NCI-H2196 (cell line): ENCODE data around the gene TIMM44.

Source experiments
- DNase-seq: peaks from one replicate; lab custom pipeline; 2025; ENCODE audit not compliant: unreplicated experiment; lab: John Stamatoyannopoulos, UW

Gene TIMM44, protein sequence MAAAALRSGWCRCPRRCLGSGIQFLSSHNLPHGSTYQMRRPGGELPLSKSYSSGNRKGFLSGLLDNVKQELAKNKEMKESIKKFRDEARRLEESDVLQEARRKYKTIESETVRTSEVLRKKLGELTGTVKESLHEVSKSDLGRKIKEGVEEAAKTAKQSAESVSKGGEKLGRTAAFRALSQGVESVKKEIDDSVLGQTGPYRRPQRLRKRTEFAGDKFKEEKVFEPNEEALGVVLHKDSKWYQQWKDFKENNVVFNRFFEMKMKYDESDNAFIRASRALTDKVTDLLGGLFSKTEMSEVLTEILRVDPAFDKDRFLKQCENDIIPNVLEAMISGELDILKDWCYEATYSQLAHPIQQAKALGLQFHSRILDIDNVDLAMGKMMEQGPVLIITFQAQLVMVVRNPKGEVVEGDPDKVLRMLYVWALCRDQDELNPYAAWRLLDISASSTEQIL

DNA sequence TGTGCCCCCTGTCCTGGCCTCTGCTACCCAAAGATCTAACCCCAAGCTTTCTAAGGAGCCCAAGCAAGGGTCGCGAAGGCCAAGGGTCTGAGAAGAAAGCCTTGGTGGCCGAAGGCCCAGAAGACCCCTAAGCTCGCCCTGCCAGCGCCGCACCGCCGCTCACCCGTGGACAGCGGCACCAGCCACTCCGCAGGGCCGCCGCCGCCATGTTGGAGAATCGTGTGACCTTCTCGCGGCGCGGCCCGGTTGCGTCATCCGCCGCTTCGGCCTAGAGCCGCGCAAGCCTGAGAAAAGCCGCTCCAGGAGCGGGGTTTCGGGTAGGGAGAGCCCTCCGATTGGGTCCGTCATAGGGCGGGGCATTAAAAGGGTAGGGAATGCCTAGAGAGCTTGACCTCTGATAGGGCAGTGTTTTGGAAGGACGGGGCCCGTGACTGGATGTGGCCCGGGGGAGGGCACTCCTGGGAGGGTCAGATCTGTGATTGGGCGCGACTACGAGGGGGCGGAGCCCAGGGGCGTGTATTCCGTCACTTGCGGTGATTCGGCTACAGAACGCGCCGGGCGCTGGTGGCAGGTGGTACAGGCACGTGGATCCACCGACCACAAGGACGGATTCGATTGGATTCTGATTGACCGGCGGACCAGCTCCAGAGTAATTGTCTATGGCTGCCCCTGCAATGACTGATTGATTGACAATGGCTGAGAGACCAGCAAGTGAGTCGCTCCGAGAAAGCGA is at the start of gene TIMM44:
TIMM44 (minus strand) TSS at position 223 of the 733 bp plus-strand sequence; CDS start at position 208, 15 bp downstream.
- peak; percentile 99 for DNase-seq

DNA sequence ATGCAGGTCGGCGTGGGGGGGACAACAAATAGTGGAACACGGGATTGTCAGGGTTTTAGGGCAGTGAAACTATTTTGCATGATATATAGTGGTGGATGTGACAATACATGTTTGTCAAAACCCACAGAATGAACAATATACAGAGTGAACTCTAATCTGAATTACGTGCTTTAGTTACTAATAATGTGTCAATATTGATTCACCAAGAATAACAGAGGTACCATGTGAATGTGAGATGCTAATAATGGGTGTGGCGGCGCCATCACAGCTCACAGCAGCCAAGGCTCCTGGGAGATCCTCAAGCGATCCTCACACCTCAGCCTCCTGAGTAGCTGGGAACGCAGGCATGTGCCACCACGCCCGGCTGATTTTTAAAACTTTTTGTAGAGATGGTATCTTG is 49.1 kb upstream of the TIMM44 start:
- DNase-seq, result no peak

DNA sequence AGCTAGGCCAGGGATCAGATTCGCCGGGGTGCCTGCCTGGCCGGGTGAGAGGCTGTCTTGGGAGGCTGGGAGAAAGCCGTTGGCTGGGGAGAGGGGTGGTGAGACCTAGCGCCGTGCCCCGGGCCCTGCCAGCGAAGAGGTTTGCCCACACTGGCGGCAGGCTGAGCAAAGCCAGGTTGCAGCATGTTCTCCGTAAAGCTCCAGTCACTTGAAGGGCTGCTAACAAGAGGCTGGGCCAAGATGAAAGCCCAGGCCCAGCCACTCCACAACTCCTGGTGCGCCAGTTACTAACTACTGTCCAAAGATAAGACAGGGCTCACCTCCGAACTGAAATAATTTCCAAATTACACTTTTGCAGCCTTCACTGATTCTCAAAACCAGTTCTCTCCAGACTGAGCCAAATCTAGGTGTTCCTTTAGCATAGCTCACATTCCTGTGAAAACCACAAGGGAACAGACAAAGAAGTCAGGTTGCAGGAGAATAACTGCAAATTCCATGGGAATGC is 45.7 kb upstream of the TIMM44 start:
- DNase-seq, result no peak

DNA sequence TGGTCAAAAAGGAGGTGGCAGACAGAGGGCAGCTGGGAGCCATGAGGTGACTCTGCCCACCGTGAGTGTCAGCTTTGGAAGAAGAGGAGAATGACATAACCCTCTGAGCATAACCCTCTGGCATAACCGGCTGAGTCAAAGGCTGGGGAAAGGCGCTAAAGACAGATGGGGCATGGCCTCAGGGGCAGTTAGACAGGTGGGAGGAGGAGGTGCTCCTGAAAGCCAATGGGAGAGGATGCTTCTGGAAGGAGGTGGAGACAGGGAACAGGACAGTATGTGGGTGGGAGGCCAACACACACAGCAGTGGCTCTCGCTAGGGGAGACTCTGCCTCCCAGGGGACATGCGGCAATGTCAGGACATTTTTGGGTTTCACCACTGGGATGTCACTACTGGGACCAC is 44.8 kb upstream of the TIMM44 start:
- no peak for DNase-seq

DNA sequence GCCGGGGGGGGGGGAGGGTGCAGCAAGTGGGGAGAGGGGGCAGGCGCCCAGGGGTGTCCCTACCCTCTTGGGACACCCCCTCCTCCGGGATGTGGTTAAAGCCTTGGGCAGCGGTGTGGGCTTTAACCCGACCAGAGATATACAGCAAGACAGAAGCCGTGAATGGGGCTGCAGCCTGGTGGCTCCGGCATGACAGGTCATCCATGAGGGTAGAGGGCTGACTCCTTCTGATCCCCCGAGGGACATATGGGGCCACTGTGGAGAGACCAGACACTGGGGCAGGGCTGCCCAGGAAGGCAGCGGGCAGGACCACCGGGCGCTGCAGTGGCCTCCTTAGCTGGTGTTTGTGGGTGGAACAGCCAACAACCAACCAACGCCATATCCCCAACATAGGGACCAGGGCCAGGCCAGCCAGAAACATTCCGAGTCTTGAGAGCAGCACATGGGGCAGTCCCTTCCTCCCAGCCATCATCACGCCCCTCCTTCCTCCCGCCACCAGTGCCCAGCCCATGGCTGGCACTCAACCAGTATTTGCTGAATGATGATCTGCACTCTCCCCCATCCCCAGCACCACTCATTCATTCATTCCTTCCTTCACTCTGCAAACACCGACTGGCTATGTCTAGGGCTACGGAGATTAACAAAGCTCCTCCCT is 43.8 kb upstream of the TIMM44 start:
- no peak for DNase-seq

DNA sequence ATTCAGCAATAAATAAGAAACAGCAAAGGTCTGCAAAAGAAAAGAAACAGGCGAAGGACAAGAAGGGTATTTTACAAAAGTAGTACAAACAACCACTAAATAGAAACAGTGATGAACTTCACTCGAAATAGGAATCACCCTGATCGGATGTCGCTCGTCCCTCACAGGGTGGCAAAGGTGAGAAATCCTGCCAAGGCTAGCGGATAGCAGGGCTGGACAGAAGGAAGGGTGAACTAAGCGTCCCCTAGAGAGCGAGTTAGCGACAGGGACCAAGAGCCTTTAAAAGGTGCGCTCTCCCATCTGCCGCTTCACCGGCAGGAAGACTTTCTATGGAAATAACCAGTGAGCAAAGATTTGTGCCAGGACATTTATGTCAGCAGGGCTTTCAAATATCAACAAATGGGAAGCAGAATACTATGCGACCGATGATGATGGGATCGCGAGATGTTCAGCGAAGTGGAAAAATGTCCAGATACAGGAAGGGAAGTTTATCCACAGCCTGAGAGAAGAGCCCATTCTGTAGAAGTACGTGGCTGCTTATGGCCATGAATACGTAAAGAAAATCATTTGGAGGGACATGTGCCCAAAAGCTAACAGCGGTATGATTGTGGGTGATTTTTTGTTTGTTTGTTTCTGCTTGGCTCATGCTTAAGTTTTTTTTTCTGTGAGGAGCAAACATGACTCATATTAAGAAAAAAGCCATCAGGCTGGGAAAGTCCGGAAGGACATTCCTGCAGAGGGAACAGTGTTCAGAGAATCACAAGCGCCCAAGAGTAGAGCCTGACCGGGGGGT is 43.1 kb upstream of the TIMM44 start:
- DNase-seq, result no peak

DNA sequence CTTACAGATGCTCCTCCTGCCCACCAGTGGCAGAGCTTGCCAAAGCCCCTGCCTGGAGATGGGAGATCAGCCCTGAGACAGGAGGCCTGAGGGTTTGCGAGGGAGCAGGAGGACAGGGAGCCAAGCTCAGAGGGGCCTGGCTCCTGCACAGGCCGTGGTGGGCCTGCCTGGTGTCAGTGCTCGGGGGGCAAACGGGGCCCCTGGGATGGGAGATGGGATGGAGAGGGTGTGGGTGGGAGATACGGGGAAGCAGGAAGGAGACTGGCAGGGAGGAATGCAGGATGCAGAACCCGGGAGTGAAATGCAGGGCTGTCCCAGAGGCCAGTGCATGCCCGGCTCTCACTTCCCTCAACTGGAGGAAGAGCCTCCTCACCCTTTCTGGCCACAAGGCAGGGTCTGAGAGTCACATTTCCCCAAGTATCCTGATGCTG is 42.0 kb upstream of the TIMM44 start:
- DNase-seq, result no peak

DNA sequence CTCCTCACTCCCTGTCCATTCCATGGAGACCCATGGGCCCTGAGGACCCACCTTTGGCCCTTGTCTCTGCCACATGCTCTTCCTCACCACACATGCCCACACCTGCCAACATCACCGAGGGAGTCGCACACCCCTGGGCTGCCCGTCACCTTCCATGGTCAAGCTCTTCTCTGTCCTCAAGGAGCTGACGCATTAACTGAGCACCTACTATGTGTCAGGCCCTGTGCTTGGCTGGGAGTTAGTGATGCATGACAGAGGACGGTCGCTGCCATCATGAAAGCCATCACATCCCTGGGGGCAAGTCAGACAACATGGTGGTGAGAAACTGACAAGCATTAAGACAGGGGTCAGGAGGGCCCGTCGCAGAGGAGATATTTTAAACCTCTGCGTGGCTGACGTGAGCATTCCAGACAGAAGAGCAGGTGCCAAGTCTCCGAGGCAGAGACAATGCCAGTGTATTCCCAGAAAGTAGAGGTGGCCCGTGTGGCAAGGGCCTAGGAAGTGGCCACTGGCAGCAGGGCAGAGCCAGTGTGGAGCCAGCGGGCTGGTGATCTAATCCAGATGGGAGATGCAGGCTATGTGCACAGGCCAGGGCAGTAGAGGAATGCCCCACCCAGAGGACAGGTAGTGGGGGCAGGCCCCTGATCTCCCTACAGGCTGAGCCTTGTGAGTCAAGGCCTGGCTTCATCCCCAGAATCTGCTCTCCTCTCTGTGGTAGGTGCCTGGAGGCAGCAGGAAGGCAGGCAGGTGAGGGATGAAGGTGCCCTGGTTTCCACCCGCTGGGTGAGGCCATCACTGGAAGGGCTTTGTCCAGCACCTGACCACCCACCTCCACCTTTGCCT is 40.8 kb upstream of the TIMM44 start:
- DNase-seq, result no peak

DNA sequence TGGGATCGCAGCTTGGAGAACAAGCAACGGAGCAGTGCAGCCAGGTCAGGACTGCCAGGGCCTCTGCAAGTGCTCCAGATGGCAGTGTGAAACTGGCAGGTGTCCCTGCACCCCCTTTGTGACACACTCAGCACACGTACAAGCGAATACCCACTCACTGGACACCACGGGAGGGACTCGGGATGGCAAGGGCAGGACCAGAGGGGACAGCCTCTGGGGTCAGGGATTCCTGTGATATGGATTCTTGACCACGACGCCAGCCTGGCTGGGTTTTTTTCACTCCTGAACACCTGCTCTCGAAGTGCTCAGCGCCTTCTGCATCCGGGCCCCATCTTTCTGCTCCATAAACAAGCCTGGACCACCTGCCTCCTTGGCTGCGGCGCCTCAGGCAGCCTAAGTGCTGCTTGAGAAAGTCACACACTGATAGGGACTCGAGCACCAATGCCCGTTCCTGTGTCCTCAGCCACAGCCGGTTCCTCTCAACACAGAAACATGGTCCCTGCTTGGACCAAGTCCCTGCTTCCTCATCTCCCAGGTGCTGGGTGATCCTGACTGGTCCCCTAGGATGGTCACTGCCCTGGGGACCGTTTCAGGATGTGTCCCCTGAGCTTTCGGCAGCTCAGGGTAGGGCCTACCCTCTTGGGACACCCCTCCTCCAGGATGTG is 40.0 kb upstream of the TIMM44 start:
- no peak for DNase-seq

DNA sequence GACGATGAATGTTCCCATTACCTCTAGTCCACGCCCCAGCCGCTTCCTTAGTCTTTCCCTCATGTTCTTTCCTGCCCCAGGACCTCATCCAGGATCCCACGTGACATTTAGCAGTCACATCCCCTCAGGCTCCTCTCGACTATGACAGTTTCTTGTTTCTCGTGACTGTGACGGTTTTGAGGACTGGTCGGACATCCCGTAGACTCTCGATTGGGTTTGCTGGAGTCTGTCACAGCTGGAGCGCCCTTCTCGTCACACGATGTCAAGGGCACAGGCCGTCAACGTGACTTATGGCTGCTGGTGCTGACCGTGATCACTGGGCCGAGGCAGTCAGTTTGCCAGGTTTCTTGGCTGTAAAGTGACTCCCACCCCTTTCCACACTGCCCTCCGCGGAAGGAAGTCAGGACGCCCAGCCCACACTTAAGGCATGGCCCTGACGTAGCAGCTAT is 39.2 kb upstream of the TIMM44 start:
- no peak for DNase-seq

DNA sequence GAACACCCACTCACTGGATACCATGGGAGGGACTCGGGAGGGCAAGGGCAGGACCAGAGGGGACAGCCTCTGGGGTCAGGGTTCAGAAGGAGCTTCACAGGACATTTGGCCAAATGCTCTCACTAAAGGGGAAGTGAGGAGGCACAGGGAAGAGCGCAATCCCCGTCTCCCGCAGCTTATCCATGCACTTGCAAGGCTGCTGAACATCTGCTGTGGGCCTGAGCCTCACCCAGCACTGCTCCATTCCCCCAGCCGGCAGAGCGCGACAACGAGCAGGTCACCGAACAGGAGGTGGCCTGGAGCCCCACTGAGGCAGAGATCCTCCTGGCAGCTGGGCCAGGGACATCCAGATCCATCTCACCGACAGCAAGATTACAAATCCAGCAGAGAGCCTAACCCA is 38.6 kb upstream of the TIMM44 start:
- DNase-seq, result no peak

DNA sequence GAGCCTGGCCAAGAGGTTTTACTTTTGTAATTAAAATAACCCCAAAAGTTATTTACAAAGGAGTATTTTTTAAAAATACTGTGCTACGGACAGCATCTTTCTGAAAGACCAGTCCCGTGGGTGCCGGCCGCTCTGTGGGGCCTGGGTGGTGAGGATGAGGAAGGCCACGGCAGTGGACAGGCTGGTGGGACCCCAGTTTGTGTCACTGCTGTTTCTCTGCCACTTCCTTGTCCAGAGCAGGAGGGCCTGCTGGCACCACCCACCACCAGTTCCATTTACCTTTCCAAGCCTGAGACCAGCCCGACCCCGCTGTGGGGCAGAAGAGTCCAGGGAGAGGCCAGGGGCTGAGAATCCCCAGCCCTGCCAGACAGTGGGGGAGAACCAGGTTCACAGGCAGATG is 38.2 kb upstream of the TIMM44 start:
- DNase-seq, result no peak

DNA sequence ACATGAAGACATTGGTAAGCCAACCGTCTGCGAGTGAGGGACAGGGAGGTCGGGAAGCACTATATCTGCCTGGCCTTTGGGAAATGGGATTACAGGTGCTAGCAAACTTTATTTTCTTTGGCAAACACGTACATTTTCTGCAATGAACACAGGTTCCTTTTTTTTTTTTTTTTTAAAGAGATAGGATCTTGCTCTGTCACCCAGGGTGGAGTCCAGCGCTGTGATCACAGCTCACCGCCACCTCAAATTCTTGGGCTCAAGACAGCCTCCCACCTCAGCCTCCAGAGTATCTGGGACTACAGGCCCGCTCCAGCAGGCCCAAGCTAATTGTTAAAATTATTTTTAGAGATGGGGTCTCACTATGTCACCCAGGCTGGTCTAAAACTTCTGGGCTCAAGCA is 37.7 kb upstream of the TIMM44 start:
- DNase-seq, result no peak

DNA sequence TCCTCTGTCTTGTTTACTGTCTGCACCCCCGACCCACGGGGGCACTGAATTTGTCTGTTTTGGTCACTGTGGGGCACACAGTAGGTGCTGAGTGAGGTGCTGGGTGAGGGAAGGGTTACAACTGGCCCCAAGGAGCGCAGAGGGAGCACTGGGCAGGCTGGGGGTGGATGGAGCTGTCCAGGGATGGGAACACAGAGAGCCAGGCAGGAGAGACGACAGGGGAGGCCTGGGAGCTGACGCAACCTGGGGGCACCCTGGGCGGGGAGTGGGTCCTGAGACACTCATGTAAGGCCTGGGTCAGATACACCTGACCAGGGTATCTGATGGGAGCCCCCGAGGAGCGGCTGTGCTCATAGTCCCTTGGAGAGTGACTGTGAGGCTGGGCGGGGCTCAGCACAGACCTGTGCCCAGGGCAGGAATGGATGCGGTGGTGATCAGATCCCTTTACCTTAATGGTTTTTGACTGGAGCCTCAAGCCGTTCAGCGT is 37.2 kb upstream of the TIMM44 start:
- DNase-seq, result no peak

DNA sequence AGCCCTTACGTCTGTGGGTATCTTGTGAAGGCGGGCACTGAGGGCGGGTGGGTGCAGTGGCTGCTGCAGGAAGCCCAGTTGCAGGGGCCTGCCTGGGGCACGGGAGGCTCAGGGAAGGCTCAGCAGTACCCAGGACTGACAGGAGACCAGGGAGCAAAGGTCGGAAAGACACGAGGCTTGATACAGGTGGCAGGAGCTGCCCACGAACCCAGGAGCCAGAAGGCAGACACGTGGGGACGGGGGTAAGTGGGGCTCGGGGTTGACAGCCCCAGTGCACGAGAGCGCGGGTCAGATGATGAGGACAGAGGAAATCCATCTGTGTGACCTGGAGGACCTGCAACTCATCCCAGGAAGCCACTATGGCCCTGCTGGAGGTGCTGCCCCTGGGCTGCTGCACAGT is 36.7 kb upstream of the TIMM44 start:
- DNase-seq, result no peak

DNA sequence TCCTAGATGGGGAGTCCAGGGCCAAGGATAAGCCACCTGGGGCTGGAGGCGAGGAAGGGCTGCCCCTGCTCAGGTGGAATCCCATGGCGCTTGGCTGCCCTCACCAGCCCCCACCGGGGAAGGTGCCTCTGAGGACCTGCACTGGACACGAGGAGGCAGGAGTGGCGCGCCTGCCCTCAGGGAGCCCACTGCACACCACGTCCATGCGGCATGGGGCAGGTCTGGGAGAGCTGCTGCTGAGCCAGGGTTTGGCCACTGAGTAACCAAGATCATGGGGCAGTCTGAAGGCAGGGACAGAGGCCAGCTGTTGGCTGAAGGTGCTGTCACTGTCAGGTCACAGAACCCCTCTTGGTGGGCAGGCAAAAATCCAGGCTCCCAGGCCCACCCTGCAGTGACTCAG is 36.1 kb upstream of the TIMM44 start:
- DNase-seq, result no peak

DNA sequence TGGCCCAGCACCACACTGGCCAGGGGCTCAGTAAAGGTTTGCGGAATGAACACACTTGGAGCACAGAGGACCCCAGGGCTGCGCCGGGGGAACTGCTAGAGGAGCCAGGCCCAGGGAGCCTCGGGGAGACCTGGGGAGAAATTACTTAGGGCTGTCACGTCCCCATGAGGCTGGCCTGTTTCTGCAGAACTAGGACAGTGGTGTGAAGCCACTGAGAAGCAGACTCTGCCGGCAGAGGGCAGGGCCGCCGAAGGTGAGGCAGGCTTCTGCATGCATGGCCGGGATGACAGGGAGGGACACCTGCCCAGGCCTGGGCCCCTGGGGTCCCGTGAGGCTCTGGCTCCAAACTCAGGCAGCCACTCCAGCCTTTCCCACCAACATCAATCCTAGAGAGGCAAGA is 35.5 kb upstream of the TIMM44 start:
- no peak for DNase-seq

DNA sequence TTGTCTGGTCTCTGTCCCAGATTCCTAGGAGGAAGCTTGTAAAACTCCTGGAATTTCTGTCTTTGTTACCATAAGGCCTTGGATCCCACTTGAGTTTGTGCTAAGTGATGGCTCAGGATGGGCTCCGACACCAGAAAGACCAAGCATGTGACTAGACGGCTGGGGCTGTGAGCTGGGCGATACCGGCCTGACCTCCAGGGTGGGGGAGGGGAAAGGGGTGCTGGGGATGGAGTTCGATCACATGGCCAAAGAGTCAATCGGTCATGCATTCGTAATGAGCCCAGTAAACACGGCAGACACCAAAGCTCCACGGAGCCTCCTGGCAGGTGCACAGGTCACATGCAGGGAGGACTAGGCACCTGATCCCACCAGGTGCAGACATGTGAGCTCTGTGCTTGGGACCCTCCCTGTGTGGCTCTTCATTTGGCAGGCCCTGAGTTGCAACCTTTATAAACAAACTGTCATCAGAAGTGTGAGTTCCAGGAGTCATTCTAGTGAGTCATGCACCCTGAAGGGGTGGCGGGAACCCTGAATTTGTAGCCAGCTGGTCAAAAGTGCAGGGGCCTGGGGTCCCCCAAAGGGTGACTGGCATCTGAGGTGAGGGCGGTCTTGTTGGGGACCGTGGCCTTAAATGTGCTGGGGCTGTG is 34.8 kb upstream of the TIMM44 start:
- peak; percentile 48 for DNase-seq

DNA sequence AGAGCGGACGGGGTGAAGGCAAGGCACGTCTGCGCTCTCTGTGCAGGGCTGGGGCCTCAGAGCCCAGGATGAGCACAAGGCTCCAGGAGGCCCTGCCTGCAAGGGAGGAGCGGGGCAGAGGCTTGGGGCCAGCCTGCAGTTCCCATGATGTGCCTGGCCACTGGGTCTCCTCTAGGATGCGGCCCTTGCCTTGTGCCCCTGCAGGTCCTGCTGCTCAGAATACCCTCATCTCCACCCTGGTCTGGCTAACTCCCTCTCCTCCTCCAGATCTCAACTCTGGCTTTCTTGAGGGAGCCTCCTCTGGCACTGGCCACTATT is 34.2 kb upstream of the TIMM44 start:
- DNase-seq, result no peak
